NK-92 treated with Interleukin-12 subunit alpha and Interleukin-12 subunit beta, amount 100 ng/mL, for 24 hours (cell line): Measurements from ENCODE around the gene FSD1.
"Not testable (repeated sequence)": the region's sequence is repeated elsewhere in the genome, so short reads cannot be mapped to it uniquely, and the experiment has no call there.

Experiments
- DNase-seq: peaks from one replicate; lab custom pipeline; 2025; lab: John Stamatoyannopoulos, UW

FSD1 gene

DNA sequence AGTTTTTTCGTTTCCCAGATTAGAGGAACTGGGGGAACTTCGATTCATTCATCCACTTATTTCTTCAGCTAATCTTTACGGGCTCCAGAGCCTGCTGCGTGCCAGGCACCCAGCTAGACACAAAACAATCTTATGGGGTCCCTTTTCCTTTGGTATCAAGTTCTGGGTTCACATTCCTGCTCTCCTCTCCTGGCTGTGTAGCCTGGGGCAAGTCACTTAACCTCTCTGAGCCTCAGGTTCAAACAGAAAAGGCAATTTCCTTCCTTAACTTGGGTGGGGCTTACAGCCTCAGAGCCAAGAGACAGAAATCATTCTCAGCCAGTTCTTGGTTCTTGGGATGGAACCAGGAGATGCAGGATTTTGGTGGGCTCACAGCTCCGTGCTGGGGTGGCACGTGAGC lies 19.4 kb upstream of the FSD1 start:
- no peak for DNase-seq

- not testable (repeated sequence) for DNase-seq
Observed at GRCh38 chr19:4286141-4286540, 18.3 kb upstream of the FSD1 start.

GRCh38 chr19:4288091-4288777 lies 16.2 kb upstream of the FSD1 start:
- no peak for DNase-seq

GRCh38 chr19:4291184-4291732 lies 13.1 kb upstream of the FSD1 start:
- DNase-seq = no peak

- DNase-seq = no peak
Observed at GRCh38 chr19:4292515-4292914, 11.9 kb upstream of the FSD1 start.

DNA sequence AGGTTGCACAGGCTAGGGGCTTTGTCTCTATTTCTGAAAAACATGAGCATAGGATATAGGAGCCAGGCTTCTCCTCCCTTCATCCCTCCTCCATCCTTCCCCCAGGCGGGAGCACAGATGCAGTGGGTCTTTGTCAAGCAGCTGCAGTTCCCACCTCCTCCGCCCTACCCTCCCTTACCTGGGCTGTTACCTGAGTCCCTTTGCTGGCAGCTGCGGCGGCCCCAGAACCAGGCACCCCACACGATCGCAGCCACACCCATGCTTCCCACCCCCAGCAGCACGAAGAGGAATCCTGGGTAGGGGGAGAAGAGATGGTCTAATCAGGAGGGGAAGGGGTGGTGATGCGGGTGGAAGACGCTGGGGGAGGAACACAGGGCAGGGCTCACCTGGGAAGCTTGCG lies 10.0 kb upstream of the FSD1 start:
- no peak for DNase-seq

- DNase-seq = no peak
Observed at GRCh38 chr19:4295972-4296771, 8.2 kb upstream of the FSD1 start.

DNA sequence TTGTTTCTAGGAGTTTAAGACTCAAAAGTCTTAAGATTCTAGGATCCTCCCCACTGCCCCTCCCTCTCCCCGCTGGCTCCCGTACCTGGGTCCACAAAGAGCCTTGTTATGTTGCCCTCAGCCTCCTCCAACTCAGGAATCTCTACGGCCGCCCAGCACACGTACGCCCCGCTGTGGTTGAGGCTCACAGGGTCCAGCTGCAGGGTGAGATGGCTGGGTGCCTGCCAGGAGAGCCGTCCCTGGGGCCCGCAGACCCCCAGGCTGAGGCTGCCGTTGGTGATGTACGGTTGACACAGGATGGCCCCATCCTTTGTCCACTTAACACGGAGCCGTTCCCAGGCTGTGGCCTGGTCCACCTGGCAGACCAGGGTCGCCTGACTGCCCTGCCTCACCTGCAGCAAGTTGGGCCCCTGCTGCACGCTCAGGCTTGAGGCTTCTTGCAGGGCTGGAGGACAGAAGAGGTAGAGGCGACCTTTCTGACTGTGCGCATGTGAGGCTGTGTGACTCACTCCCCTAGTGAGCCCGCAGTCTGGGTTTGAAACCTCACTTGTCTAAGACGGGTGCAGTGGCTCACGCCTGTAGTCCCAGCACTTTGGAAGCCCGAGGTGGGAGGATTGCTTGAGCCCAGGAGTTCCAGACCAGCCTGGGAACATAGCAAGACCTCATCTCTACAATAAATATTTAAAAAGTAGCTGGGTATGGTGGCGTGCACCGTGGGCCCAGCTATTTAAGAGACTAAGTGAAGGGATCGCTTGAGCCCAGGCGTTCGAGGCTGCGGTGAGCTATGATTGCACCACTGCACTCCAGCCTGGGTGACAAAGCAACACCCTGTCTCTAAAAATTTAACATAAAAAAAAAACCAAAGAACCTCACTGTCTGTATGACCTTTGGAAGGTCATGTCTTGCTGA lies 6.2 kb upstream of the FSD1 start:
- no peak for DNase-seq

DNA sequence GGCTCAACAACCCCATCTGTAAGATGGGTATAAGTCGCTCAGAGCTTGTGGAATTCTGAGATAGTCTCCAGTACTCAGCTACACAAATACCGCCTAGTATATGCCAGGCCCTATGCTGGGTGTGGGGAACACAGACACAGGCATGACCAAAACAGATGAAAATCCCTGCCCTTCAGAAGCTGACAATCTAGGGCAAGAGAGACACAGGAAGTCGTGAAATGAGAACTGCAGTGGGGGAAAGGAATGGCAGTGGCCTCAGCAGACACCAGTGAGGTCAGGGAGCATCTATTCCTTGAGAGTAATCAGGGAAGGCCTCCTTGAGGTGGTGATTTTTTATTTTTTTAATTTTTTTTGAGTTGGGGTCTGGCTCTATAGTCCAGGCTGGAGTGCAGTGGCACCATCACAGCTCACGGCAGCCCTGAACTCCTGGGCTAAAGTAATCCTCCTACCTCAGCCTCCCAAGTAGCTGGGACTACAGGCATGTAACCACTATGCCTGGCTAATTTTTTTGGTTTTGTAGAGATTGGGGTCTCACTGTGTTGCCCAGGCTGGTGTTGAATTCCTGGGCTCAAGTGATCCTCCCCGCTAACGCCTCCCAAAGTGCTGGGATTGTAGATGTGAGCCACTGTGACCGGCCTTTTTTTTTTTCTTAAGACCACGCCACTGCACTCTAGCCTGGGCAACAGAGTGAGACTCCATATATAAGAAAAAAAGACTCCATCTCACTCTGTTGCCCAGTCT lies 5.4 kb upstream of the FSD1 start:
- DNase-seq = no peak

- no peak for DNase-seq
Observed at GRCh38 chr19:4300589-4300988, 3.8 kb upstream of the FSD1 start.

DNA sequence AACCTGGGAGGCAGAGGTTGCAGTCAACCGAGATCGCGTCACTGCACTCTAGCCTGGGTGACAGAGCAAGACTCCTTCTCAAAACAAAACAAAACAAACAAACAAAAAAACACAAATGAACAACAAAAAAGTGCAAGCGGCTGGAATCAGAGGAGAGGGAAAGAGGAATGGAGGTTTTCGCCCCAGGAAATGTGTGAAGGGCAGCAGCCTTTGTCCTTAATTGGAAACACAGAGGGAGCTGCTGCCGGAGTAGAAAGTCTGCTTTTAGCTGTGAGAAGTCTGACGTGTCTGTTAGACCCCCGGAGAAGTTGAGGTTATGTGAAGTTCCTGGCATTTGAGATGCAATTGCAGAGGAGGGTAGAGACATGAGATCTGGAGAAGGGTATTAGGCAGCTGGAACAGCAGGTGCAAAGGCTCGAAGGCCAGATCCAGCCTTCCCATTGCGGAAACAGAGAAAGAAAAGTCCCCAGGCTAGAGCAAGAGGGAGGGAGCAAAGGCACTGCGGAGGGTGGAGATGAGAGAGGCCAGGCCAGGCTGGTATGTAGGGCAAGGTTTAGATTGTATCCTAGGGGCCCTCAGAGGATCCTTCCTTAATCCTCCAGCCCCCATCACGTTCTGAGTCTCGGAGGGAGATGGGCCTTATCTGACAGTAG lies 2.7 kb upstream of the FSD1 start:
- no peak for DNase-seq

DNA sequence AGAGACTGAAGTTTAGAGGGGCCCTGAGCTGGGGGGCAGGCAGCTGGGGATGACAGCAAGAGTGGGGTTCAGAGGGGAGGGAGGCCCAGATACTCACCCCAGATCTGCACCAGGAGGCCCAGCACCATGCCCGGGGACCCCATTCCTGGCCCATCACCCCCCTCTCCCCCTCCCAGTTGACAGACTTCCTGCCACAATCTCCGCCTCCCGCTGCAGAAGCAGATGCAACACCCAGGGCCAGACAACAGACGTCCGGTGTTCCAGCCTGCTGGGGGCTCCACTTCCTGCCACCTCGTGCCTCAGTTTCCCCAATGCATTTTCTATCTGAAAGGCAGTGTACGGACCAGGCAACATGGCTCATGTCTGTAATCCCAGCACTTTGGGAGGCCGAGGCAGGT lies 2.2 kb upstream of the FSD1 start, which contains the start of gene TMIGD2:
TSS of gene TMIGD2 (minus strand) at position 147 of the 398 bp plus-strand sequence. CDS start at position 143, 4 bp downstream.
- no peak for DNase-seq

GRCh38 chr19:4303819-4304537 lies 420 bp upstream of the FSD1 start:
- no peak for DNase-seq

GRCh38 chr19:4305257-4305612 lies 837 bp downstream of the FSD1 start:
- DNase-seq = no peak

DNA sequence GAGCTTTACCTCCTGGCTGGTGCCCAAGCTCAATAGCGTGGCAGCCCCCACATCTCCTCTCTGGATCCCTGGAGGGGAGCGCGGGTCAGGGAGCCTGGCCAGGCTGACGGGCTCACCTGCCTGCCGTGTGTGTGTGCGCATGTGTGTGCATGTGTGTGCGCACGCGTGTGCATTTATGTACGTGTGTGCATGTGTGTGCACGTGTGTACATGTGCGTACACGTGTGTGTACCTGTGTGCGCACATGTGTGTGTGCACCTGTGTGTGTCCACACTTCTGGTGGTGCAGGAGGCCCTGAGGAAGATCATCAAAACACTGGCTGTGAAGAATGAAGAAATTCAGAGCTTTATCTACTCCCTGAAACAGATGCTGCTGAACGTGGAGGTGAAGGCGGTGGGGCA lies 1.3 kb downstream of the FSD1 start:
- DNase-seq = no peak

GRCh38 chr19:4310247-4311121 lies 6.1 kb downstream of the FSD1 start:
- no peak for DNase-seq

- no peak for DNase-seq
Observed at GRCh38 chr19:4313847-4314490, 9.6 kb downstream of the FSD1 start.

DNA sequence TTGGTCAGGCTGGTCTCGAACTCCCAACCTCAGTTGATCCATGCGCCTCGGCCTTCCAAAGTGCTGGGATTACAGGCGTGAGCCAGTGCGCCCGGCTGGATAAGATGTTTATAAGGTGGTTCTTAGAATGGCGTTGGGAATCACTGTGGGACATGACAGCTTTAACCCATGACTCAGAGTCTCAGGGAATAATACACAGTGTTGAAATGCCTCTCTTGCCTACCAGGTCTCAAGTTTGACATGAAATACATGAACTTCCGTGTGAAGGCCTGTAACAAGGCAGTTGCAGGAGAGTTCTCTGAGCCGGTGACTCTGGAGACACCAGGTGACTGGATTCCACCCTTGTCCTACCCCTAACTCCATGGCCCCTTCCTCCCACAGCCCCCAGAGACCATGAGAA lies 12.6 kb downstream of the FSD1 start:
- DNase-seq = no peak

- DNase-seq = no peak
Observed at GRCh38 chr19:4318460-4318859, 14.1 kb downstream of the FSD1 start.
